NB4 (cell line): ENCODE data around the gene KLK5.

Experiments
- MYC ChIP-seq: IDR thresholded peaks from 2 replicates; pipeline ENCODE4 v1.6.1; 2011; ENCODE audit warnings: low read depth, low read length
- POLR2A ChIP-seq: IDR thresholded peaks from 2 replicates; pipeline ENCODE4 v1.6.1; 2011; ENCODE audit warnings: mild to moderate bottlenecking; ENCODE audit not compliant: insufficient read length; ENCODE audit errors: extremely low read depth
- TF ChIP-seq, protein P1 (sequence below): IDR thresholded peaks from one replicate; pipeline ENCODE4 v1.5.1; 2012; ENCODE audit warnings: low read depth, low read length
- TF ChIP-seq, protein P2 (sequence below): IDR thresholded peaks from 2 replicates; pipeline ENCODE4 v1.6.1; 2011; ENCODE audit warnings: low read depth, low read length

GRCh38 chr19:50912727-50913716, 39.8 kb downstream of the KLK5 start:
- TF ChIP-seq, protein P1, sequence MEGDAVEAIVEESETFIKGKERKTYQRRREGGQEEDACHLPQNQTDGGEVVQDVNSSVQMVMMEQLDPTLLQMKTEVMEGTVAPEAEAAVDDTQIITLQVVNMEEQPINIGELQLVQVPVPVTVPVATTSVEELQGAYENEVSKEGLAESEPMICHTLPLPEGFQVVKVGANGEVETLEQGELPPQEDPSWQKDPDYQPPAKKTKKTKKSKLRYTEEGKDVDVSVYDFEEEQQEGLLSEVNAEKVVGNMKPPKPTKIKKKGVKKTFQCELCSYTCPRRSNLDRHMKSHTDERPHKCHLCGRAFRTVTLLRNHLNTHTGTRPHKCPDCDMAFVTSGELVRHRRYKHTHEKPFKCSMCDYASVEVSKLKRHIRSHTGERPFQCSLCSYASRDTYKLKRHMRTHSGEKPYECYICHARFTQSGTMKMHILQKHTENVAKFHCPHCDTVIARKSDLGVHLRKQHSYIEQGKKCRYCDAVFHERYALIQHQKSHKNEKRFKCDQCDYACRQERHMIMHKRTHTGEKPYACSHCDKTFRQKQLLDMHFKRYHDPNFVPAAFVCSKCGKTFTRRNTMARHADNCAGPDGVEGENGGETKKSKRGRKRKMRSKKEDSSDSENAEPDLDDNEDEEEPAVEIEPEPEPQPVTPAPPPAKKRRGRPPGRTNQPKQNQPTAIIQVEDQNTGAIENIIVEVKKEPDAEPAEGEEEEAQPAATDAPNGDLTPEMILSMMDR, result no peak
- TF ChIP-seq POLR2A (no peak), MYC (no peak)
- TF ChIP-seq, protein P2, sequence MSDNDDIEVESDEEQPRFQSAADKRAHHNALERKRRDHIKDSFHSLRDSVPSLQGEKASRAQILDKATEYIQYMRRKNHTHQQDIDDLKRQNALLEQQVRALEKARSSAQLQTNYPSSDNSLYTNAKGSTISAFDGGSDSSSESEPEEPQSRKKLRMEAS, result no peak
